HG03558 (cell line): ENCODE measurements around the gene CXCL9.
A peak's percentile ranks its signal among the peaks of the same experiment; 100 is the strongest.
"Not testable (repeated sequence)": the region's sequence is repeated elsewhere in the genome, so short reads cannot be mapped to it uniquely, and the experiment has no call there.

Source experiments
- ATAC-seq: cut with Tn5 transposase; IDR thresholded peaks from one replicate; pipeline ENCODE4 v1.9.1; 2021; ENCODE audit warnings: moderate number of reproducible peaks; ENCODE audit not compliant: unreplicated experiment; ENCODE audit errors: extremely low read depth

Gene CXCL9

DNA sequence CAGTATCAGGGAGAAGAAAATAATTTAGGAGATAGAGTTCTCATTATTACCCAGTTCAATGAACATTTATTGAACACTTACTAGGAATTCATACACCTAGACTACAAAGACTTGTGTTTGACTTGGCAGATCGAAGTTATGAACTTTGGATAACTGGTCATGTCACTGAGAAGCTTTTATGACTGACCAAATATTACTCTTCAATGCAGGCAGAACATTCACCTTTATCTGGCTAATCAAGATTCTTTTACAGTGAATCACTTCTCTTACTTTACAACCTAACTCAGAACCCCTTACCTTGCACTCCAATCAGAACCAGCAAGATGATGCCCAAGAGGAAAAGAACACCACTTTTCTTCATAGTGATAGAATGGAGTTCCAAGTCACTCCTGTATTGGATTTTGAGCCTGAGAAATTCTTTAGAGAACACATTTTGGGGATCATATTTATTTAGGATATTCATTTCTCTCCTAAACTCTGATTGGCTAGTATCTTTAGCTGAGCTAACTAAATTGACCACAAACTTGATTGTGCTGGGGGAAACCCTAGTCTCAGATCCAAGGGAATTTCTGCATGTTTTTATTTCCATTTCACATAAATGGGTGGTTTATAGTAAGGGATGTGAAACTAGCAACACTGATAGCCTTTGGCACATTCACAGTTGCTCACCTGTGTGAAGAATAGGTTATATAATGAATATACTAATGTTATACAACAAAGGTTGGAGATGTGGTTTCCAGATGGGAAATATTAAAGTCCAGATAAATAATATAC lies at the start of gene CXCL9:
TSS of gene CXCL9 (minus strand) at position 421 of the 774 bp plus-strand sequence. CDS start at position 361, 60 bp downstream.
- no peak for ATAC-seq

DNA sequence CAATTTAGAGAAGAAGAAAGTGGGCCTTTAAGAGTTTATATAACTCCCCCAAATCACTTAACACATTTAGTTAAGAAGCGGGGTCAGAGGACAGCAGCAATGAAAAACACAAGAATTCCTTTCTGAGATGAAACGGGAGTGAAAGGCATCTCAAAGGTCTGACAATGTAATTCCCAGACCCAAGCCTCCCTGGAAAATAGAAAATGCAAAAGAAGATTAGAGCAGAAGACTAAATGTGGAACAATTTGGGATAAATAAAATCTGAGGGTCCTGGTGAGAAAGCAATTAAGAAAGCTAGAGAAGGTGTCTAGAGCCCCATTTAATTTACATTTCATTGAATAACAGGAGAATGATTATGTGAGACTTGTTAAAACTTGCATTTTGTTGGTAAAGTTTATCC lies 48.1 kb upstream of the CXCL9 start:
- ATAC-seq, result no peak

DNA sequence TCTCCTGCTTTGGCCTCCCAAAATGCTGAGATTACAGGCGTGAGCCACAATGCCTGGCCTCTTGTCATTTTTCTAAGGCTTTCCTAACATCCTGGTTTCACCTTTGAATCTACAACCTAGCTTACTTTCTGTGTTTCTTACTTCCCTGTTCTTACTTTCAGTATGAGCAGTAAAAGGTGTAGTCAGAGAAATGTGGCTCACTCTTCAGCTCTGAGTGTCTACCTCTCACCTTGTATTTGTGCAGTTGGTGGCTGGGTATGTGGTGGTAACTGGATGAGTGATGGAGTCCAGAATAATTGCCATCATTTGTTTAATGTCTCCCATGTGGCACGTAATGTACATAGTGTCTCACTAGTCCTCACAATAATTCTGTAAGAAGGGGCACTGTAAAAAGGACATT lies 47.7 kb upstream of the CXCL9 start:
- ATAC-seq, result peak; percentile 89

DNA sequence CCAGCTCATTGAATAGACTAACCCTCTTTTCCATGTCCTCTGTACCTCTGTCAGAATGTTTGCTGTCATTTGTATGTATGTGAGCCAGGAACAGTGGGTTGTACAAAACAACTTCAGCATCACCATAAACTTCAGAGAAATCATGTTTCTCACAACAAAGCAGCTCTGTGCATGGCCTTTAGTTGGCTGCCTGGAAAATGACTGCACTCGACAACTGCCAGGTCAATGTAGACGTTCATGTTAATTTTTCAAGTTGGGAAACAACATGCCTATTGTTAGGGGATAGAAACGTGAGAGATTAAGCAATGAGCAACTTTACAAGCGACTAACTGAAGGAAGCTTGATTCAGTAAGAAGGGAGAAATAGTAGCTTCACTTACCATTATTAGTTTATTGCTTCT lies 46.4 kb upstream of the CXCL9 start:
- ATAC-seq, result no peak

DNA sequence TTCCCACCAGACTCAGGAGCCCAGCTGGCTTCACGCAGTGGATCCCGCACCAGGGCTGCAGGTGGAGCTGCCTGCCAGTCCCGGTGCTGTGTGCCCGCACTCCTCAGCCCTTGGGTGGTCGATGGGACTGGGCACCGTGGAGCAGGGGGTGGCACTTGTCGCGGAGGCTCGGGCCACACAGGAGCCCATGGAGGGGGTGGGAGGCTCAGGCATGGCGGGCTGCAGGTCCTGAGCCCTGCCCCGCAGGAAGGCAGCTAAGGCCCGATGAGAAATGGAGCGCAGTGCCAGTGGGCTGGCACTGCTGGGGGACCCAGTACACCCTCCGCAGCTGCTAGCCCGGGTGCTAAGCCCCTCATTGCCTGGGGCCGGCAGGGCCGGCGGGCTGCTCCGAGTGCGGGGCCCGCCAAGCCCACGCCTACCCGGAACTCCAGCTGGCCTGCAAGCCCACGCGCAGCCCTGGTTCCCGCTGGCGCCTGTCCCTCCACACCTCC lies 43.3 kb upstream of the CXCL9 start:
- not testable (repeated sequence) for ATAC-seq

DNA sequence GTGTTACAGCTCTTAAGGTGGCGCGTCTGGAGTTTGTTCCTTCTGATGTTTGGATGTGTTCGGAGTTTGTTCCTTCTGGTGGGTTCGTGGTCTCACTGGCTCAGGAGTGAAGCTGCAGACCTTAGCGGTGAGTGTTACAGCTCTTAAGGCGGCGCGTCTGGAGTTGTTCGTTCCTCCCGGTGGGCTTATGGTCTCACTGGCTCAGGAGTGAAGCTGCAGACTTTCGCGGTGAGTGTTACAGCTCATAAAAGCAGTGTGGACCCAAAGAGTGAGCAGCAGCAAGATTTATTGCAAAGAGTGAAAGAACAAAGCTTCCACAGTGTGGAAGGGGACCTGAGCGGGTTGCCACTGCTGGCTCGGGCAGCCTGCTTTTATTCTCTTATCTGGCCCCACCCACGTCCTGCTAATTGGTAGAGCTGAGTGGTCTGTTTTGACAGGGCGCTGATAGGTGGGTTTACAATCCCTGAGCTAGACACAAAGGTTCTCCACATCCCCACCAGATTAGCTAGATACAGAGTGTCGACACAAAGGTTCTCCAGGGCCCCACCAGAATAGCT lies 42.6 kb upstream of the CXCL9 start:
- not testable (repeated sequence) for ATAC-seq

DNA sequence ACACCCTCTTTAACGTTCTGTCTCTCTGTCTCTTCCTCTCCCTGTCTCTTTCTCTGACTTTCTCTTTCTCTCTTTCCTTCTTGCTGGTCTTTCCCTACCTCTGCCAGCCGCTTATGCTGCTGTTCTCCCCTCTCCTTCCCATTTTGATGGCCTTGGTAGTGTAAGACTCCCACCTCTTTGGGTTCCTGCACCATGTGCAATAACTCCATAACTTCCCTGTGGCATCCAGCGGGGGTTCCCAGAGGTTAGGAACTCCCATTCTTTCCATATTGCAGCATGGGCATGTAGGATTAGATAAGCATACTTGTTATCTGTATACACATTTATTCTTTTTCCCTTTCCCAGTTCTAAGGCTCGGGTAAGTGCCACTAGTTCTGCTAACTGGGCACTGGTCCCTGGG lies 37.4 kb upstream of the CXCL9 start:
- ATAC-seq, result not testable (repeated sequence)

DNA sequence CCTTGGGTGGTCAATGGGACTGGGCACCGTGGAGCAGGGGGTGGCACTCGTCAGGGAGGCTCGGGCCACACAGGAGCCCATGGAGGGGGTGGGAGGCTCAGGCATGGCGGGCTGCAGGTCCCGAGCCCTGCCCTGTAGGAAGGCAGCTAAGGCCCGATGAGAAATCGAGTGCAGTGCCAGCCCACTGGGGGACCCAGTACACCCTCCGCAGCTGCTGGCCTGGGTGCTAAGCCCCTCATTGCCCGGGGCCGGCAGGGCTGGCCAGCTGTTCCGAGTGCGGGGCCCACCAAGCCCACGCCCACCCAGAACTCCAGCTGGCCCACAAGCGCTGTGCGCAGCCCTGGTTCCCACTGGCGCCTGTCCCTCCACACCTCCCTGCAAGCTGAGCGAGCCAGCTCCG lies 36.0 kb upstream of the CXCL9 start:
- ATAC-seq, result not testable (repeated sequence)

DNA sequence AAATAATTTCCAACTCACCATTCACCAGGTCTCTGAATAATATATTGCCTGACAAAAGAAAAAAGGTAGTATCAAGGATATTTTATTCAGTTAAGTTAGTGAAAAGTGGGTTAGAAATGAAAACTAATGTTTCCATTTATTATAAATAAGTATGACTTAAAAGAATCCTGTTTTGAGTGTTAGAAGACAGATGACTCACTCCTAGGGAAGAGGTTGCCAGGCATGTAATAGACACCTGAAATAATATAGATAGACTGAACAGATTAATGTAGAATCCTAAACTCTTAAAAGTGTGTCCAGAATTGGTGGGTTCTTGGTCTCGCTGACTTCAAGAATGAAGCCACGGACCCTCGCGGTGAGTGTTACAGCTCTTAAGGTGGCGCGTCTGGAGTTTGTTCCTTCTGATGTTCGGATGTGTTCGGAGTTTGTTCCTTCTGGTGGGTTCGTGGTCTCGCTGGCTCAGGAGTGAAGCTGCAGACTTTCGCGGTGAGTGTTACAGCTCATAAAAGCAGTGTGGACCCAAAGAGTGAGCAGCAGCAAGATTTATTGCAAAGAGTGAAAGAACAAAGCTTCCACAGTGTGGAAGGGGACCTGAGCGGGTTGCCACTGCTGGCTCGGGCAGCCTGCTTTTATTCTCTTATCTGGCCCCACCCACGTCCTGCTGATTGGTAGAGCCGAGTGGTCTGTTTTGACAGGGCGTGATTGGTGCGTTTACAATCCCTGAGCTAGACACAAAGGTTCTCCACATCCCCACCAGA lies 35.1 kb upstream of the CXCL9 start:
- ATAC-seq, result not testable (repeated sequence)

DNA sequence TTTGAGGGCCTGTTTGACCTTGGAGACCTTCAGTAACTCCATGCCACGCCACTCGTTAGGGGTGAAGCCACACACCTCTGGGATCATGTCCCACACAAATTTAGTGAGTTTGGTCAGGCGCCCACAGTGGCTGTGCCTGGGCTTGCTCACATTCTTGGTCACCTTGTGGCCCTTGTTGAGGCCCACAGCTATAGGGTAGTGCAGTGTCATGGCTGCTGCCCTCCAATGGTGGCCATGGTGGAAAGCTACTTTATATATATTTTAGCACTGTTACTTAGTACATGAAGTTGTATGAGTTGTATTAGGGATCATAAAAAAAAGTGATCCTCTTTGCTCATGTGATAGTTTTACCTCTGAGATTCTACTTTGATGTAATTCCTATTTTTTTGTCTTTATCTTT lies 29.5 kb upstream of the CXCL9 start:
- no peak for ATAC-seq

DNA sequence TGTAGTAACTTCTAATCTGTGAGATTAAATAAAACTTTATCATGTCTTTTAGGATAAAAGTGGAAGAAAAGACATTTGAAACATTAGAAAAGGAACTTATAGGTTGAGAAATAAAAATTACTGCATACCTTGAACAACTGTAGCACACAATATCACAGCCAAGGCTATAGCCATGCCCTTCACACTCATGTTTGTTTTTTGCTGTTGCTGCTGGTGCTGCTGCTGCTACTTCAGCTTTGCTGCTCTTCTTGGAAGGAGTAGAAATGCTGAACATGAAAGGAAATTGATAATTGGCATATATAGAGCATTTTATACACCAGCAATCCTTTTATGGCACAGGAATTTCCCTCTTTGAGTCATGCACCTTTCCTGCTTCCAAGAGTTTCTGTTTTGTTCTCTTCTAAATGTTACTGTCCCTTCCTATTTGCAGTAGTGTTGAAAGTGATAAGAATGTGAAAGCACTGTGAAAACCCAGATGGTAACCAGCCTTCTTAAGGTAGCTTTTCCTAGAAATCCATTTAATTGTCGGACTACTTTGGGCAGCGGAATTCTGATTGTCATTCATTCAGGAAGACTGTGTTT lies 28.6 kb upstream of the CXCL9 start, which contains the start of gene CXCL11:
TSS of gene CXCL11 (minus strand) at position 272 of the 582 bp plus-strand sequence. CDS start at position 189, 83 bp downstream.
- no peak for ATAC-seq

DNA sequence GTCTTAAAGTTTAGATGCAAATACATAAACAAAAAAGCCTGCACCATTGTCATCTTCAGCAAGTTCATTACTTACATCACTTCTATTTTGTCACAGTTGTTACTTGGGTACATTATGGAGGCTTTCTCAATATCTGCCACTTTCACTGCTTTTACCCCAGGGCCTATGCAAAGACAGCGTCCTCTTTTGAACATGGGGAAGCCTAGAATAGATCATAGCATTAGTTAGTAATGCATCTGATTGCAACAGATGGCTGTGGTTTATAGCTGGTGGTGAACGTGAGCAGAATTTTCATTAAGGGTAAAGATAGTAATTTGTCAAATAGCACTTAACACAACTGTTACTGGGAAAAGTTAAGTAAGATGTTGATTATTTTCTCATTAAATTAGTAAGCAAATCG lies 27.8 kb upstream of the CXCL9 start:
- no peak for ATAC-seq

DNA sequence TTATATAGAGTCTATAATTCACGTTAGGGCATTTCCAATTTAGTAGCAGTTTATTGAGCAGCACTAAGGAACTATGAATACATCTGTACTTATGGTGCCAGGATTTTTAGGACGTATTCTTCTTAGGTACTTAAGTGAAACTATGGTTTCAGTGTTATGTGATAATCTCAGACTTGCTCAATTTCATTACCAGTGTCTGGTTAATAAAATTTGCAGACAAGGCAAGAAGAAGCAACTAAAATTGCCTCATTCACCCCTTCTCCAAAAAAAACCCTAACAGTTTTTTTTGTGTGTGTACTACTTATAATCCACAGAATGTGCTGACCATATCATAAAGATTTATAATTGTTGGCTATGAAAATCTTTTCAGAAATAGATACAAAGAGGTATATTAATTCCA lies 22.0 kb upstream of the CXCL9 start:
- no peak for ATAC-seq

DNA sequence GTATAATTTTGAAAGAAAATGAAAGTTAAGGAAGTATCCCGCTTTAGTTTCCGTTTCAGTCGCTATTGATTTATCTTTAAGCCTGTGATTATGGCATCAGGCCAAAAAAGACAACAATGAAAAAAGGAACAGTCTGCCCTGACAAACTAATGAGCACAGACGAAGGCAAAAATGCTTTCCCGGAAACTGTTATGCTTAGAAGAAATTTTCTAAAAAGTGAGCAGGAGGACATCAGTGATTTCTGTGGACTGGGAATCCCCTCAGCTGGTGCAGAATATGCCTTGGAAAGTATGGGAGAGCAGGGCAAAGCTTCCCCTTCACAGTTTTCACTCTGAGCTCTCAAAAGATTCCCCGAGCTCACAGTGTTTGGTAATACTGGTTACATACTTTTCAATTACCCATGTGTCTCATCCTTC lies 21.0 kb upstream of the CXCL9 start:
- no peak for ATAC-seq

DNA sequence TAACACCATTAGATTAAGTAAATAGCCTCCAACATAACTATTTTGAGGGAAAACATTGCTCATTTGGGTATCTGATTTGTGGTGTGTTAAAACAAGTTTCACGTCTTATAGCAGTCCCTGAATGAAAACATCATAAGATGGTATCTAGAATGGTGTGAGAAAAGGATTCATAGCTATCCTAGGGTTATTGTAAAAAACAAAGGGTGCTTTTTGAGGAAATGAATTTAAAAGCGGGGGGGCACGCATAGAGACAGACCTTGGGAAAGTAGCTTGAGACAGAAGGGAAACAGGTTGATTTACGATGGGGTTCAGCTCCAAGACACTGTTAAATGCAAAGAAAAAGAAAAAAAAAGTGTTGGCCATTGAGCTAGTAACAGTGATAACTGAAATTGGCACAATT lies 16.8 kb upstream of the CXCL9 start:
- no peak for ATAC-seq

DNA sequence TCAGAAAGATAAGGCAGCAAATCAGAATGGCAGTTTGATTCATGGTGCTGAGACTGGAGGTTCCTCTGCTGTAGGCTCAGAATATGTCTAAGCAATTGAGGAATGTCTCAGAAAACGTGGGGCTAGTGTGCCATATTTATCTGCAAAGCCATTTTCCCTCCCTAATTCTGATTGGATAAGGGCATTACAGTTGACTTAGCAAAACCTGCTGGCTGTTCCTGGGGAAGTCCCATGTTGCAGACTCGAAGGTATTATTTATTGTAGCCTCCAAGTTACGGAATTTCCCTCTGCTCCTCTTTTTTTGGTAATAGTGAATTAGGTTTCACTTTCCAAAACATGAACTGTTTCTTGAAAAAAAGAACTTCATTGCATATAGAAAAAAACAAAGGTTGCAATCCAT lies 16.1 kb upstream of the CXCL9 start, which contains the start of gene CXCL10:
TSS of gene CXCL10 (minus strand) at position 109 of the 400 bp plus-strand sequence. CDS start at position 43, 66 bp downstream.
- no peak for ATAC-seq

DNA sequence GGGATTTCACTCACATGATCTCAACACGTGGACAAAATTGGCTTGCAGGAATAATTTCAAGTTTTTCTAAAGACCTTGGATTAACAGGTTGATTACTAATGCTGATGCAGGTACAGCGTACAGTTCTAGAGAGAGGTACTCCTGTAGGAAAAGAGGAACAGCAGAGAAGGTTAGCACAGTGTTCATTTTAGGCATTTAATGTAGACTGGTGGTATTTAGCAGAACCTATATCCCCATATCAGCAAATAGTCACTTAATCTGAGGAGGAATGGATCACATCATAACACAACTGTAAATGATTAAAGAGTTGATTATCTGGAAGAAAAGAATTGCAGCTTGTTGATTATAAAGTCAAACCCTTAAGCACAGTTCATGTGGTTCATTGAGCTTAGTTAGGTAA lies 15.4 kb upstream of the CXCL9 start:
- no peak for ATAC-seq

DNA sequence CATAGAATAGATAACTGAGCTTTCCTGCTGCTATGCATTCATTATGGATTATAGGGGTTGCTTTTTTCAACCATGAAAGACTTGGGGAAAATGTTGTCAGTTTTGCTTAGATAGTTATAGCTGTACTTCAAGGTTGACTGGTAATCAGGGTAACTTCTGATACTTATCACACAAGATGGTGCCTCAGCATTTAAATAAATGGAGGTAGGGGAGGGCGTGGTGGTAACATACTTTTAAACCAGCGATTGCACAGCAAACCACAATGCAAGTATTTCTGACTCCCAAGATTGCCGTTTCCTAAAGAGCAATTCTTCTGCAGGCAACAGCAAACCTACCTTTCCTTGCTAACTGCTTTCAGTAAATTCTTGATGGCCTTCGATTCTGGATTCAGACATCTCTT lies 14.7 kb upstream of the CXCL9 start:
- no peak for ATAC-seq

DNA sequence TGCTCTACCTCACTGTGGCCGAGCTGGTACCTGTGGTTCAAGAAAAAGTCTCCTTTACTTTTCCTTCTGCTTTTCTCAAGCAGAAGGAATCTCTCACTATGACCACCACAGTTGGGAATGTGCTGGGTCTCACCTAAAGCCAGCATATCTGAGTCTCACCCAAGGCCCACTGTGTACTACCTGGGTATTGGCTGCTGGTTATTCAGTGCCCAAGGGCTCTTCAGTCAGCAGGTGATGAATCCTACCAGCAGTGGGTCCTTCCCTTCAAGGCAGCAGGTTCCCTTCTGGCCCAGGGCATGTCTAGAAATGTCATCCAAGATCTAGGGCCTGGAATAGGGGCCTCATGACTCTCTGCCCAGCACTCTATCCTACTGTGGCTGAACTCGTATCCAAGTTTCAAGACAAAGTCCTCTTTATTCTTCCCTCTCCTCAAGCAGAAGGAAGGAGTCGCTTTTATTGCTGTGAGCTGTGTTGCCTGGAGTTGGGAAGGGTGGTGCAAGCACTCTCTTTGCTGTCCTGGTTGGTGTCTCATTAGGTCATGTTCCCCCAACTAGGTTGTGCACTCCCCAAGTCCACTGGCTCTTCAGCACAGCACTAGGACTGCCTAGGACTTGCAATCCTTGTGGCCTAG lies 9.9 kb upstream of the CXCL9 start:
- no peak for ATAC-seq

DNA sequence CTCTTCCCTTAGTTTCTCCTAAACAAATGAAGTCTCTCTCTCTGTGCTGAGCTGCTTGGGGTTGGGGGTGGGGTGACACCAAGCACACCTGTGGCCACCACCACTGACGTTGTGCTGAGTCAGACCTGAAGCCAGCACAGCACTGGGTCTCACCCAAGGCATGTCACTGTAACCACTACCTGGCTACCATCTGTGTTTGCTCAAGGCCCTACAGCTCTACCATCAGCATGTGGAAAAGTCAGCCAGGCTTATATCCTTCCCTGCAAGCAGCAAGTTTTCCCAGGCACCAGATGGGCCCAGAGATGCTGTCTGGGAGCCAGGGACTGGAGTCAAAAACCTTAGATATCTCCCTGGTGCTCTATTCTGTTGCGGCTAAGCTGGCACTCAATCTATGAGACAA lies 9.1 kb upstream of the CXCL9 start:
- peak; percentile 63 for ATAC-seq
